ENCODE results near the gene TNIP2. TPM values are rescaled to one million over a fixed set of nuclear protein-coding genes. Genes with fewer than 3 reads are reported as not detected.
"Not testable (repeated sequence)": the region's sequence is repeated elsewhere in the genome, so short reads cannot be mapped to it uniquely, and the experiment has no call there.

TNIP2 gene
- total and polyA plus RNA-seq, 4 donors: 10.5 to 20.7 (median 13.5) TPM

DNA sequence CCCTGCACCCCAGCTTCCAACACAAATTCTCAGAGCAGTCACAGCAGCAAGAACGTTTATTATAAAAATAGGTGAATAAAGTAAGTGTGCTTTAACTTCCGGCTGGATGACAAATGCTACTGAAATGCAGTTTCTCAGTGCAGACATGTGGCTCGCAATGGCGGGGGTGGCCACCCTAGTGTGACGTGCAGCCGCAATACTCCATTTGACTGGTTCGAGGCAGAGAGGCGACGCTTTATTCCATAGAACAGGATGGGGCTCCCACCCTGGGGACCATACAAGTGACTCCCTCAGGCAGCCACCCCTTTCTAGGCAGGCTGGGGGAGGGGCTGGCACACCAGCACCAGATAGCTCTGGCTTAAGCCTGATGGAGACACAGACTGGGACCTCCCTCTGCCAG is 14.5 kb downstream of the TNIP2 start:
- Histone ChIP-seq H3K4me3 (ENCODE audit: low read depth in 1 of 3, low read length in 3 of 3) (no peak overlapping the region), H3K4me1 (ENCODE audit: control insufficient read depth in 4 of 4, insufficient read depth in 4 of 4, low read length in 3 of 4) (no peaks in the 10 kb centered on the region), H3K9me3 (ENCODE audit: control insufficient read depth in 4 of 4, low read length in 3 of 4) (no peaks in the 10 kb centered on the region), H3K9ac (ENCODE audit: low read depth in 1 of 2, low read length in 2 of 2) (no peak overlapping the region), H3K27ac (ENCODE audit: low read depth in 1 of 2, low read length in 2 of 2) (no peak overlapping the region), H3K27me3 (ENCODE audit: control insufficient read depth in 4 of 4, insufficient read depth in 4 of 4, low read length in 3 of 4) (no peaks in the 10 kb centered on the region), H3K36me3 (ENCODE audit: control insufficient read depth in 4 of 4, insufficient read depth in 3 of 4, low read depth in 1 of 4, low read length in 3 of 4) (peaks cover 1 to 39% (median 17%) of the 10 kb centered on the region in 4 donors)
- 93% methylated on average over 9 of the region's 9 CpGs for WGBS
- DNase-seq (ENCODE audit: low spot score): no peak
- no peak for TF ChIP-seq MAX (IDR thresholded peaks at IDR 0.05)
- TF ChIP-seq NR2F2 (IDR thresholded peaks at IDR 0.05): no peak

DNA sequence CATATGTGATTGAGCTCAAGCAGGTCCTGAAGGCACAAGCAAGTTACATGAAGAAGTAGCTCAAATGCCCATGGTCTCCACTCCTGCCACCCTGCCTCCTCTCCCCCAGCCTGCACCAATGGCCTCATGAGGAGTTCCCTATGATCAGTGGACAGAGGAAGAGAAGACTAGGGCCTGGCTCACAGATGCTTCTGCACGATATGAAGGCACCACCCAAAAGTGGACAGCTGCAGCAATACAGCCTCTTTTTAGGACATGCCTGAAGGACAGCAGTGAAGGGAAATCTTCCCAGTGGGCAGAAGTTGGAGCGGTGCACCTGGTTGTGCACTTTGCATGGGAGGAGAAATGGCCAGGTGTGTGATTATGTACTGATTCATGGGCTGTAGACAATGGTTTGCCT is 17.8 kb downstream of the TNIP2 start:
- WGBS: over 99% methylated on average over 2 of the region's 2 CpGs
- DNase-seq (ENCODE audit: low spot score): not testable (repeated sequence)

GRCh38 chr4:2735869-2736268 is 20.3 kb downstream of the TNIP2 start:
- H3K9ac ChIP-seq (ENCODE audit: low read depth in 1 of 2, low read length in 2 of 2): no peak overlapping the region
- H3K4me1 ChIP-seq (ENCODE audit: control insufficient read depth in 4 of 4, insufficient read depth in 4 of 4, low read length in 3 of 4): no peaks in the 10 kb centered on the region
- H3K9me3 ChIP-seq (ENCODE audit: control insufficient read depth in 4 of 4, low read length in 3 of 4): no peaks in the 10 kb centered on the region
- H3K4me3 ChIP-seq (ENCODE audit: low read depth in 1 of 3, low read length in 3 of 3): no peak overlapping the region
- no peak for DNase-seq (ENCODE audit: low spot score)
- peaks cover 8 to 24% (median 10%) of the 10 kb centered on the region in 4 donors for H3K36me3 ChIP-seq (ENCODE audit: control insufficient read depth in 4 of 4, insufficient read depth in 3 of 4, low read depth in 1 of 4, low read length in 3 of 4)
- TF ChIP-seq GABPA (IDR thresholded peaks at IDR 0.05 in 1 of 2, conservative IDR thresholded peaks at IDR 0.05 in 1 of 2): no peak
- no peak for TF ChIP-seq FOXA1 (IDR thresholded peaks at IDR 0.05)
- TF ChIP-seq NR2F2 (IDR thresholded peaks at IDR 0.05): no peak
- TF ChIP-seq, protein P1, sequence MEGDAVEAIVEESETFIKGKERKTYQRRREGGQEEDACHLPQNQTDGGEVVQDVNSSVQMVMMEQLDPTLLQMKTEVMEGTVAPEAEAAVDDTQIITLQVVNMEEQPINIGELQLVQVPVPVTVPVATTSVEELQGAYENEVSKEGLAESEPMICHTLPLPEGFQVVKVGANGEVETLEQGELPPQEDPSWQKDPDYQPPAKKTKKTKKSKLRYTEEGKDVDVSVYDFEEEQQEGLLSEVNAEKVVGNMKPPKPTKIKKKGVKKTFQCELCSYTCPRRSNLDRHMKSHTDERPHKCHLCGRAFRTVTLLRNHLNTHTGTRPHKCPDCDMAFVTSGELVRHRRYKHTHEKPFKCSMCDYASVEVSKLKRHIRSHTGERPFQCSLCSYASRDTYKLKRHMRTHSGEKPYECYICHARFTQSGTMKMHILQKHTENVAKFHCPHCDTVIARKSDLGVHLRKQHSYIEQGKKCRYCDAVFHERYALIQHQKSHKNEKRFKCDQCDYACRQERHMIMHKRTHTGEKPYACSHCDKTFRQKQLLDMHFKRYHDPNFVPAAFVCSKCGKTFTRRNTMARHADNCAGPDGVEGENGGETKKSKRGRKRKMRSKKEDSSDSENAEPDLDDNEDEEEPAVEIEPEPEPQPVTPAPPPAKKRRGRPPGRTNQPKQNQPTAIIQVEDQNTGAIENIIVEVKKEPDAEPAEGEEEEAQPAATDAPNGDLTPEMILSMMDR (IDR thresholded peaks at IDR 0.05; ENCODE audit: low read depth, low read length, missing input control): no peak
- TF ChIP-seq, protein P2, sequence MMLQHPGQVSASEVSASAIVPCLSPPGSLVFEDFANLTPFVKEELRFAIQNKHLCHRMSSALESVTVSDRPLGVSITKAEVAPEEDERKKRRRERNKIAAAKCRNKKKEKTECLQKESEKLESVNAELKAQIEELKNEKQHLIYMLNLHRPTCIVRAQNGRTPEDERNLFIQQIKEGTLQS (IDR thresholded peaks at IDR 0.05): no peak
- no peak overlapping the region for H3K27ac ChIP-seq (ENCODE audit: low read depth in 1 of 2, low read length in 2 of 2)
- no peaks in the 10 kb centered on the region for H3K27me3 ChIP-seq (ENCODE audit: control insufficient read depth in 4 of 4, insufficient read depth in 4 of 4, low read length in 3 of 4)

More for the DNA sequence above, 17.8 kb downstream of the TNIP2 start:
- not testable (repeated sequence) for H3K27ac ChIP-seq (ENCODE audit: low read depth in 1 of 2, low read length in 2 of 2); H3K27me3 ChIP-seq (ENCODE audit: control insufficient read depth in 4 of 4, insufficient read depth in 4 of 4, low read length in 3 of 4); H3K4me1 ChIP-seq (ENCODE audit: control insufficient read depth in 4 of 4, insufficient read depth in 4 of 4, low read length in 3 of 4); H3K9ac ChIP-seq (ENCODE audit: low read depth in 1 of 2, low read length in 2 of 2); H3K9me3 ChIP-seq (ENCODE audit: control insufficient read depth in 4 of 4, low read length in 3 of 4); H3K4me3 ChIP-seq (ENCODE audit: low read depth in 1 of 3, low read length in 3 of 3)
- H3K36me3 ChIP-seq (ENCODE audit: control insufficient read depth in 4 of 4, insufficient read depth in 3 of 4, low read depth in 1 of 4, low read length in 3 of 4): peaks cover 1 to 16% (median 3%) of the 10 kb centered on the region in 4 donors

DNA sequence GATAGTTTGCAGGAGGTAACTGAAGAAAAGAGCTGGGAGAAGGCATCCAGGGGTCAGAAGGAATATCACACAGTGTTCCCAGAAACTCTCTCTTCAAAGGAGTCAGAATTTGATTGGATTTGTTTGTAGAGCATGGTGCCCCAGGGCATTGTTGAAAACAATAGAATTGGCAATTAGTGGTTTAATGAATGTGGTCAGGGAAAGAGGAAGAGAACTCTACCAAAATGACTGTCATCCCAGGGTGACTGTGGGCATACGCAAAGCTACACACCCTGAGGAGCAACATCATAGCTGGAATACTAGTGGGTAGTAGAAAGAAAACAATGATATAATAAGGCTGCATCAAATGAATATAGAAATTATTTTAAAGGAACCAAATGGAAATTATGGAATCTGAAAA is 21.5 kb downstream of the TNIP2 start:
- no peak for DNase-seq (ENCODE audit: low spot score)
- no peaks in the 10 kb centered on the region for H3K9me3 ChIP-seq (ENCODE audit: control insufficient read depth in 4 of 4, low read length in 3 of 4)
- peaks cover 9 to 26% (median 11%) of the 10 kb centered on the region in 4 donors for H3K36me3 ChIP-seq (ENCODE audit: control insufficient read depth in 4 of 4, insufficient read depth in 3 of 4, low read depth in 1 of 4, low read length in 3 of 4)
- 90% methylated on average over 1 of the region's 1 CpG for WGBS
- no peak overlapping the region for H3K4me3 ChIP-seq (ENCODE audit: low read depth in 1 of 3, low read length in 3 of 3)
- no peak overlapping the region for H3K27ac ChIP-seq (ENCODE audit: low read depth in 1 of 2, low read length in 2 of 2)
- H3K4me1 ChIP-seq (ENCODE audit: control insufficient read depth in 4 of 4, insufficient read depth in 4 of 4, low read length in 3 of 4): no peaks in the 10 kb centered on the region
- no peak overlapping the region for H3K9ac ChIP-seq (ENCODE audit: low read depth in 1 of 2, low read length in 2 of 2)
- no peaks in the 10 kb centered on the region for H3K27me3 ChIP-seq (ENCODE audit: control insufficient read depth in 4 of 4, insufficient read depth in 4 of 4, low read length in 3 of 4)
- TF ChIP-seq YY1 (IDR thresholded peaks at IDR 0.05) (no peak), HNF4A (conservative IDR thresholded peaks at IDR 0.05) (no peak), RXRA (IDR thresholded peaks at IDR 0.05) (no peak), SP1 (IDR thresholded peaks at IDR 0.05) (no peak), FOXA1 (IDR thresholded peaks at IDR 0.05) (no peak), FOXA2 (IDR thresholded peaks at IDR 0.05) (no peak), GABPA (IDR thresholded peaks at IDR 0.05 in 1 of 2, conservative IDR thresholded peaks at IDR 0.05 in 1 of 2) (no peak), EGR1 (IDR thresholded peaks at IDR 0.05; ENCODE audit: low read depth in 2 of 2) (no peak), MAX (IDR thresholded peaks at IDR 0.05) (no peak), NR2F2 (IDR thresholded peaks at IDR 0.05) (no peak), TAF1 (conservative IDR thresholded peaks at IDR 0.05) (no peak), HNF4G (IDR thresholded peaks at IDR 0.05) (no peak)
- TF ChIP-seq, protein P3, sequence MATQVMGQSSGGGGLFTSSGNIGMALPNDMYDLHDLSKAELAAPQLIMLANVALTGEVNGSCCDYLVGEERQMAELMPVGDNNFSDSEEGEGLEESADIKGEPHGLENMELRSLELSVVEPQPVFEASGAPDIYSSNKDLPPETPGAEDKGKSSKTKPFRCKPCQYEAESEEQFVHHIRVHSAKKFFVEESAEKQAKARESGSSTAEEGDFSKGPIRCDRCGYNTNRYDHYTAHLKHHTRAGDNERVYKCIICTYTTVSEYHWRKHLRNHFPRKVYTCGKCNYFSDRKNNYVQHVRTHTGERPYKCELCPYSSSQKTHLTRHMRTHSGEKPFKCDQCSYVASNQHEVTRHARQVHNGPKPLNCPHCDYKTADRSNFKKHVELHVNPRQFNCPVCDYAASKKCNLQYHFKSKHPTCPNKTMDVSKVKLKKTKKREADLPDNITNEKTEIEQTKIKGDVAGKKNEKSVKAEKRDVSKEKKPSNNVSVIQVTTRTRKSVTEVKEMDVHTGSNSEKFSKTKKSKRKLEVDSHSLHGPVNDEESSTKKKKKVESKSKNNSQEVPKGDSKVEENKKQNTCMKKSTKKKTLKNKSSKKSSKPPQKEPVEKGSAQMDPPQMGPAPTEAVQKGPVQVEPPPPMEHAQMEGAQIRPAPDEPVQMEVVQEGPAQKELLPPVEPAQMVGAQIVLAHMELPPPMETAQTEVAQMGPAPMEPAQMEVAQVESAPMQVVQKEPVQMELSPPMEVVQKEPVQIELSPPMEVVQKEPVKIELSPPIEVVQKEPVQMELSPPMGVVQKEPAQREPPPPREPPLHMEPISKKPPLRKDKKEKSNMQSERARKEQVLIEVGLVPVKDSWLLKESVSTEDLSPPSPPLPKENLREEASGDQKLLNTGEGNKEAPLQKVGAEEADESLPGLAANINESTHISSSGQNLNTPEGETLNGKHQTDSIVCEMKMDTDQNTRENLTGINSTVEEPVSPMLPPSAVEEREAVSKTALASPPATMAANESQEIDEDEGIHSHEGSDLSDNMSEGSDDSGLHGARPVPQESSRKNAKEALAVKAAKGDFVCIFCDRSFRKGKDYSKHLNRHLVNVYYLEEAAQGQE (IDR thresholded peaks at IDR 0.05): no peak
- TF ChIP-seq, protein P2 (IDR thresholded peaks at IDR 0.05): no peak
